GM12864 (cell line): ENCODE results near the gene ADIPOQ.
"Not testable (repeated sequence)": the region's sequence is repeated elsewhere in the genome, so short reads cannot be mapped to it uniquely, and the experiment has no call there.

Source experiments
- DNase-seq: peaks from one replicate; pipeline ENCODE4 v3.0.0-alpha.2; 2011; ENCODE audit warnings: low read depth
- H3K4me3 ChIP-seq: 2 replicates; pipeline ENCODE4 v1.5.1; 2011; ENCODE audit warnings: mild to moderate bottlenecking, low read depth, low read length, control low read depth
- CTCF ChIP-seq: IDR thresholded peaks from 2 replicates; pipeline ENCODE4 v1.5.1; 2011; ENCODE audit warnings: low read depth, mild to moderate bottlenecking, moderate library complexity, low read length, control low read depth, inconsistent platforms; ENCODE audit errors: missing control alignments

The ADIPOQ gene

DNA sequence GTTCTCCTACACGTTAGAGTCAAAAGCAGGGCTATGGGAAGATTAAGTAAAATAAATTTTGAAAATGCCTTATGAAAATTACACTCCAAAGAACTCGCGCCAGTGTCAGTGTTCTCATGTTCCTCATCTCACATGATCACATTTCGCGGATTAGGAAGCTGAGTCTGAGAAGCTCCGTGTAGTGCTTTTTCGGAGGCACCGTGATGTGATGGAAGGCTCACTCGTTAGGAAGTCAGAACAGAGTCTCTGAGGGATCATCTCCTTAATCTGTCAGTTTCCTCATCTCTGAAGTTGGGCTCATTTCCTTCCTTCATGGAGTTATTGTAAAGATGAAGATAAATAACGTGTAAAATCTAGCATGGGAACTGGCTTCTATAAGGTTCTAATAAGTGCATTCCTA, 3.2 kb downstream of the ADIPOQ start:
- no peak overlapping the region for H3K4me3 ChIP-seq
- no peak for TF ChIP-seq CTCF
- DNase-seq, result no peak

- no peak for TF ChIP-seq CTCF
- DNase-seq, result no peak
- H3K4me3 ChIP-seq, result no peak overlapping the region
These were observed 4.9 kb downstream of the ADIPOQ start for GRCh38 chr3:186847437-186847836.

- peak; percentile 42 for TF ChIP-seq CTCF
- H3K4me3 ChIP-seq, result no peak overlapping the region
- DNase-seq, result peak; percentile 42
These were observed 7.0 kb downstream of the ADIPOQ start for GRCh38 chr3:186849374-186849975.

- not testable (repeated sequence) for DNase-seq
These were observed 9.3 kb downstream of the ADIPOQ start for GRCh38 chr3:186851835-186852234.

DNA sequence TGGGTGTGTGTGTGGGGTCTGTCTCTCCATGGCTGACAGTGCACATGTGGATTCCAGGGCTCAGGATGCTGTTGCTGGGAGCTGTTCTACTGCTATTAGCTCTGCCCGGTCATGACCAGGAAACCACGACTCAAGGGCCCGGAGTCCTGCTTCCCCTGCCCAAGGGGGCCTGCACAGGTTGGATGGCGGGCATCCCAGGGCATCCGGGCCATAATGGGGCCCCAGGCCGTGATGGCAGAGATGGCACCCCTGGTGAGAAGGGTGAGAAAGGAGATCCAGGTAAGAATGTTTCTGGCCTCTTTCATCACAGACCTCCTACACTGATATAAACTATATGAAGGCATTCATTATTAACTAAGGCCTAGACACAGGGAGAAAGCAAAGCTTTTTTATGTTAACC, 10.5 kb downstream of the ADIPOQ start:
- no peak for TF ChIP-seq CTCF
- no peak for DNase-seq
- H3K4me3 ChIP-seq, result no peak overlapping the region

More at GRCh38 chr3:186851835-186852234, 9.3 kb downstream of the ADIPOQ start:
- H3K4me3 ChIP-seq, result not testable (repeated sequence)

- no peak for TF ChIP-seq CTCF
- no peak overlapping the region for H3K4me3 ChIP-seq
- no peak for DNase-seq
These were observed 11.6 kb downstream of the ADIPOQ start for GRCh38 chr3:186854146-186854545.

- no peak for DNase-seq
- H3K4me3 ChIP-seq, result no peak overlapping the region
- TF ChIP-seq CTCF, result no peak
These were observed 12.4 kb downstream of the ADIPOQ start for GRCh38 chr3:186854954-186855353.
